PFSK-1 (cell line): Measurements from ENCODE around the gene STIP1.
A peak's percentile ranks its signal among the peaks of the same experiment; 100 is the strongest.

ENCODE experiments used
- FOXP2 ChIP-seq: optimal IDR thresholded peaks from 2 replicates; pipeline ENCODE3; 2011; ENCODE audit warnings: borderline replicate concordance, control low read depth, inconsistent platforms; ENCODE audit not compliant: insufficient read depth; ENCODE audit errors: extremely low read length, extremely low read depth
- POLR2AphosphoS5 ChIP-seq: IDR thresholded peaks from 2 replicates; pipeline ENCODE4 v1.6.1; 2012; ENCODE audit warnings: low read depth, mild to moderate bottlenecking, control low read depth, low read length, moderate library complexity
- SIN3A ChIP-seq: IDR thresholded peaks from 2 replicates; pipeline ENCODE4 v1.6.1; 2012; ENCODE audit warnings: mild to moderate bottlenecking, low read length, moderate library complexity, borderline replicate concordance; ENCODE audit not compliant: insufficient read depth
- TF ChIP-seq, protein P1 (sequence below), 2 experiments: IDR thresholded peaks; 2 replicates each; pipeline versions ENCODE4 v1.6.1 to v1.8.0; 2011 to 2012; ENCODE audit warnings: low read depth in 2 of 2, low read length in 2 of 2, control low read depth in 1 of 2, inconsistent platforms in 1 of 2, mild to moderate bottlenecking in 1 of 2, moderate library complexity in 1 of 2; ENCODE audit not compliant: insufficient read depth in 1 of 2

DNA sequence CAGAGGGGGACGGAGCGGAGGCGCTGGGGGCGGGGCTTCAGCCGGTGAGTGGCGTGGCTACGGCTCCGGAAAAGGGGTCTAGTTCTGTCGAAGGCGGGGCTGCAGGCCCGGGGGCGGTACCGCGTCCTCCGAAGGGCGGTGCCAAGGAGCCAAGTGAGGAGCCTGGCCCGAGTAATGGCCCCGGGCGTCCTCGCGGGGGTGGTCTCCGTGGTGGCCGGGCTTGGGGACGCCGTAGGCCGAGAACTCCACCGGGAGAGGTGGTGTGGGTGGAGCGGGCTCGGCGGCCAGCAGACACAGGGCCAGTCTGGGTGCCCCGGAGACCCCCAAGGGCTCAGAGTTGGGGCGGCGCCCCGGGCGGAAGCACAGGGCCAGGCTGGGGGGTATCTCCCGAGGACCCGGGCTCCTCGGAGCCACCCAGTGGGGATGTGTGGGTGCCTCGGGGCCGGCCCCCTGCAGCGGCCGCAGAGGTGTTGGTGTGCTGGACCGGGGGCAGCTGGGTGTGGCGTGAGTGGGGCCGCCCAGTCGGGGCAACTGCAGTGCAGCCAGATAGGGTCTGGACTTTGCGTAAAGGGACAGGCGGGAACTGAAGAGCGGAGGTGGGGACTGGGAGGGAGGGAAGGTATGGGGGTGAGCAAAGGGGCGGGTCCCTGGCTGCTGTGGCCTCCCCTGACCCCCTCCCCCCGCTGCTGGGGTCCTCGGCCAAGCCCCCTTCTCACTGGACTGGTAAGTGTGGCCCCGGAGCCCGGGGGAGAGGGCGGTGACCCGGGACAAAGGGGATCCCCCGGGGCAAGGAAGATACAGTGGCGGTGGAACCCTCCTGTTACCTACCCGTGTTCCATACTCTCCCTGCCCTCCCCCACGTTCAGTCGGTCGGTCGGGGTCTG, 55.8 kb downstream of the STIP1 start:
- peak; percentile 43; the same call in 1 of the 2 replicates for TF ChIP-seq SIN3A
- peak; percentile 61; the same call in 1 of the 2 replicates for TF ChIP-seq POLR2AphosphoS5
- TF ChIP-seq, protein P1, sequence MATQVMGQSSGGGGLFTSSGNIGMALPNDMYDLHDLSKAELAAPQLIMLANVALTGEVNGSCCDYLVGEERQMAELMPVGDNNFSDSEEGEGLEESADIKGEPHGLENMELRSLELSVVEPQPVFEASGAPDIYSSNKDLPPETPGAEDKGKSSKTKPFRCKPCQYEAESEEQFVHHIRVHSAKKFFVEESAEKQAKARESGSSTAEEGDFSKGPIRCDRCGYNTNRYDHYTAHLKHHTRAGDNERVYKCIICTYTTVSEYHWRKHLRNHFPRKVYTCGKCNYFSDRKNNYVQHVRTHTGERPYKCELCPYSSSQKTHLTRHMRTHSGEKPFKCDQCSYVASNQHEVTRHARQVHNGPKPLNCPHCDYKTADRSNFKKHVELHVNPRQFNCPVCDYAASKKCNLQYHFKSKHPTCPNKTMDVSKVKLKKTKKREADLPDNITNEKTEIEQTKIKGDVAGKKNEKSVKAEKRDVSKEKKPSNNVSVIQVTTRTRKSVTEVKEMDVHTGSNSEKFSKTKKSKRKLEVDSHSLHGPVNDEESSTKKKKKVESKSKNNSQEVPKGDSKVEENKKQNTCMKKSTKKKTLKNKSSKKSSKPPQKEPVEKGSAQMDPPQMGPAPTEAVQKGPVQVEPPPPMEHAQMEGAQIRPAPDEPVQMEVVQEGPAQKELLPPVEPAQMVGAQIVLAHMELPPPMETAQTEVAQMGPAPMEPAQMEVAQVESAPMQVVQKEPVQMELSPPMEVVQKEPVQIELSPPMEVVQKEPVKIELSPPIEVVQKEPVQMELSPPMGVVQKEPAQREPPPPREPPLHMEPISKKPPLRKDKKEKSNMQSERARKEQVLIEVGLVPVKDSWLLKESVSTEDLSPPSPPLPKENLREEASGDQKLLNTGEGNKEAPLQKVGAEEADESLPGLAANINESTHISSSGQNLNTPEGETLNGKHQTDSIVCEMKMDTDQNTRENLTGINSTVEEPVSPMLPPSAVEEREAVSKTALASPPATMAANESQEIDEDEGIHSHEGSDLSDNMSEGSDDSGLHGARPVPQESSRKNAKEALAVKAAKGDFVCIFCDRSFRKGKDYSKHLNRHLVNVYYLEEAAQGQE (IDR thresholded peaks at IDR 0.05; ENCODE audit: insufficient read depth in 1 of 2, low read depth in 2 of 2, low read length in 2 of 2) = no peak
- no peak for TF ChIP-seq FOXP2
